K562 (cell line): ENCODE measurements around the gene EDEM2. TPM values are rescaled to one million over a fixed set of nuclear protein-coding genes. Genes with fewer than 3 reads are reported as not detected.

Source experiments
- ATAC-seq: fragments of 200-7000 bp; cut with Tn5 transposase; 3 replicates; pipeline ENCODE4 v1.9.1; 2020; ENCODE audit warnings: moderate library complexity
- BruUV-seq: library from RNA; stranded (reverse); fragments of 400-500 nt; replicated peaks from 2 replicates; lab custom pipeline; 2021; lab: Mats Ljungman, UMichigan
- CTCF ChIA-PET: fragments of 300-600 bp; formaldehyde crosslinking; extraction: SDS; loops from one replicate; lab custom pipeline; 2021; ENCODE audit warnings: low intra/inter-chr PET ratio; lab: Yijun Ruan, JAX
- POLR2A ChIA-PET: fragments of 300-600, 350-650 bp; sonication (Branson Sonifier 250); formaldehyde crosslinking; extraction: SDS; loops from one replicate; lab custom pipeline; 2021; ENCODE audit warnings: antibody characterized with exemption, inconsistent platforms; lab: Yijun Ruan, JAX
- DNase-seq, 4 experiments: peaks; one replicate each; pipeline versions ENCODE4 v3.0.0 to v3.0.0-alpha.2; 2011 to 2018; ENCODE audit warnings: low spot score in 3 of 4, mixed read lengths in 3 of 4; ENCODE audit errors: extremely low read depth in 1 of 4
- FAIRE-seq: peaks from 2 replicates; lab custom pipeline; 2011; peaks lifted over from hg19 to GRCh38; lab: Jason Lieb, UNC
- H2AFZ ChIP-seq: 2 replicates; pipeline ENCODE4 v1.6.0; 2011; ENCODE audit warnings: low read depth, low read length, control low read depth, inconsistent platforms
- H3K27ac ChIP-seq: fragments of 200-600 bp; 3 replicates; pipeline ENCODE4 v1.8.0; 2011; ENCODE audit warnings: low read depth, mild to moderate bottlenecking, control low read depth, inconsistent platforms, low read length, moderate library complexity, mixed read lengths; ENCODE audit errors: extremely low read depth
- H3K27me3 ChIP-seq, 2 experiments: fragments of 300-600 bp in 1 of 2; 2 replicates in 1 of 2; 3 replicates in 1 of 2; pipeline versions ENCODE4 v1.6.0 to v1.8.0; 2011; ENCODE audit warnings: inconsistent platforms in 2 of 2, low read length in 2 of 2, mild to moderate bottlenecking in 1 of 2, mixed read lengths in 1 of 2, moderate library complexity in 1 of 2; ENCODE audit not compliant: control insufficient read depth in 2 of 2, insufficient read depth in 2 of 2
- H3K36me3 ChIP-seq: fragments of 300-600 bp; 3 replicates; pipeline ENCODE4 v1.8.0; 2011; ENCODE audit warnings: mild to moderate bottlenecking, low read length, inconsistent platforms; ENCODE audit not compliant: control insufficient read depth, insufficient read depth
- H3K4me1 ChIP-seq, 2 experiments: fragments of 200-600 bp in 1 of 2; replicated peaks in 1 of 2; 2 replicates in 1 of 2; 3 replicates in 1 of 2; pipeline versions ENCODE4 v1.5.1 to v1.8.0; 2011; ENCODE audit warnings: inconsistent platforms in 2 of 2, low read length in 2 of 2, mild to moderate bottlenecking in 1 of 2, mixed read lengths in 1 of 2, moderate library complexity in 1 of 2; ENCODE audit not compliant: control insufficient read depth in 2 of 2, insufficient read depth in 2 of 2
- H3K4me2 ChIP-seq: 2 replicates; pipeline ENCODE4 v1.6.1; 2011; ENCODE audit warnings: low read length, control low read depth, inconsistent platforms, mixed read lengths; ENCODE audit not compliant: insufficient read depth
- H3K4me3 ChIP-seq: fragments of 200-600 bp; sonication (generic), shearing (Covaris generic); 2 replicates; pipeline ENCODE4 v1.5.1; 2016; ENCODE audit warnings: control low read depth, inconsistent platforms
- H3K79me2 ChIP-seq: fragments of 200-600 bp; 3 replicates; pipeline ENCODE4 v1.8.0; 2011; ENCODE audit warnings: low read length, inconsistent platforms; ENCODE audit not compliant: control insufficient read depth, insufficient read depth
- H3K9ac ChIP-seq, 2 experiments: 2 replicates each; pipeline versions ENCODE4 v1.6.0 to v1.6.1; 2011; ENCODE audit warnings: low read depth in 2 of 2, low read length in 2 of 2, control low read depth in 1 of 2, inconsistent platforms in 1 of 2, mild to moderate bottlenecking in 1 of 2, mixed read lengths in 1 of 2; ENCODE audit not compliant: insufficient read depth in 1 of 2
- H3K9me1 ChIP-seq: one replicate; pipeline ENCODE4 v1.6.0; 2011; ENCODE audit warnings: inconsistent platforms, mild to moderate bottlenecking, low read length, moderate library complexity; ENCODE audit not compliant: control insufficient read depth, insufficient read depth
- H3K9me3 ChIP-seq: replicated peaks from 2 replicates; pipeline ENCODE4 v1.5.1; 2011; ENCODE audit warnings: low read depth, low read length, inconsistent platforms; ENCODE audit not compliant: control insufficient read depth, insufficient read depth
- H4K20me1 ChIP-seq: replicated peaks from 2 replicates; pipeline ENCODE4 v1.6.1; 2011; ENCODE audit warnings: low read length, inconsistent platforms, mixed read lengths; ENCODE audit not compliant: control insufficient read depth, insufficient read depth
- CXXC5 ChIP-seq: fragments of 250-450 bp; sonication (Bioruptor Pico); IDR thresholded peaks from 2 replicates; pipeline ENCODE4 v1.8.0; 2022; ENCODE audit warnings: inconsistent platforms, mild to moderate bottlenecking, moderate library complexity
- KAT7 ChIP-seq: sonication (generic); formaldehyde crosslinking; IDR thresholded peaks from 2 replicates; pipeline ENCODE4 v1.8.0; 2022; ENCODE audit warnings: missing genetic modification reagents, mild to moderate bottlenecking, borderline replicate concordance
- KLF1 ChIP-seq: fragments of 450-650 bp; IDR thresholded peaks from 2 replicates; pipeline ENCODE4 v1.6.1; 2016; ENCODE audit warnings: missing genetic modification characterization, missing compliant biosample characterization
- MITF ChIP-seq: IDR thresholded peaks from 2 replicates; pipeline ENCODE4 v1.6.1; 2014; ENCODE audit warnings: antibody characterized with exemption
- ZNF668 ChIP-seq: fragments of 250-450 bp; sonication (Bioruptor Pico); IDR thresholded peaks from 2 replicates; pipeline ENCODE4 v1.8.0; 2022; ENCODE audit warnings: mild to moderate bottlenecking, inconsistent platforms
- WGBS: fragments of 100-300 bp; shearing (Covaris generic); methylation state at CpG from one replicate; pipeline ENCODE4 v1.1.6; 2016; ENCODE audit warnings: low coverage, mixed read lengths; ENCODE audit not compliant: insufficient coverage; ENCODE audit errors: missing lambda C conversion rate; 5-methylcytosine and 5-hydroxymethylcytosine counted together
- in situ Hi-C: fragments of 300-500 bp; cut with MboI; formaldehyde crosslinking; loops from 4 replicates; pipeline ENCODE4 v1.15.0; 2018; ENCODE audit warnings: inconsistent platforms, mixed read lengths
- intact Hi-C: fragments of 100-400 bp; cut with micrococcal nuclease; formaldehyde crosslinking; loops from 2 replicates; pipeline ENCODE4 v1.14.2; 2022
- polyA plus RNA-seq, 8 experiments: library from polyadenylated mRNA; depleted of rRNA in 4 of 8; stranded (reverse) in 5 of 8; unstranded in 3 of 8; fragments of >200 nt; fragmentation: Nextera tagmentation in 2 of 8; fragmentation: Illumina TruSeq in 1 of 8; extraction: Ambion mirVana in 2 of 8; extraction: Trizol in 1 of 8; gene quantifications; 2 replicates each; pipeline versions ENCODE4 v1.2.1 to v1.2.3, GENCODE V29; 2011 to 2014; ENCODE audit warnings: inconsistent platforms in 1 of 8, missing spikeins in 1 of 8
- total RNA-seq, 7 experiments: library from RNA; depleted of rRNA in 6 of 7; stranded (reverse); fragments of >200 nt in 6 of 7; fragmentation: Illumina TruSeq in 2 of 7; extraction: Trizol in 2 of 7; gene quantifications; 2 replicates each; pipeline versions ENCODE4 v1.2.1 to v1.2.3, GENCODE V29; 2011 to 2021; ENCODE audit warnings: low replicate concordance in 1 of 7
- TF ChIP-seq, protein P1 (sequence below), 2 experiments: IDR thresholded peaks; 2 replicates each; pipeline ENCODE4 v1.6.1; 2011; ENCODE audit warnings: borderline replicate concordance in 1 of 2, control low read depth in 1 of 2, low read depth in 1 of 2, low read length in 1 of 2, mild to moderate bottlenecking in 1 of 2, mixed read lengths in 1 of 2, moderate library complexity in 1 of 2; ENCODE audit not compliant: insufficient read depth in 1 of 2, insufficient read length in 1 of 2, poor library complexity in 1 of 2, severe bottlenecking in 1 of 2; ENCODE audit errors: extremely low read depth in 1 of 2
- TF ChIP-seq, protein P2 (sequence below): sonication (generic); formaldehyde crosslinking; IDR thresholded peaks from 2 replicates; pipeline ENCODE4 v1.8.0; 2023; ENCODE audit warnings: mild to moderate bottlenecking, missing genetic modification reagents

Gene EDEM2
- total and polyA plus RNA-seq, 9 of the 15 experiments (the other 6 are each of a cell fraction or from before 2014, with no cell fraction given) = 6.9 to 11.0 (median 9.7) TPM

GRCh38 chr20:35087355-35087754 is 59.8 kb downstream of the EDEM2 start:
- no peak for TF ChIP-seq ZNF668
- TF ChIP-seq, protein P1, sequence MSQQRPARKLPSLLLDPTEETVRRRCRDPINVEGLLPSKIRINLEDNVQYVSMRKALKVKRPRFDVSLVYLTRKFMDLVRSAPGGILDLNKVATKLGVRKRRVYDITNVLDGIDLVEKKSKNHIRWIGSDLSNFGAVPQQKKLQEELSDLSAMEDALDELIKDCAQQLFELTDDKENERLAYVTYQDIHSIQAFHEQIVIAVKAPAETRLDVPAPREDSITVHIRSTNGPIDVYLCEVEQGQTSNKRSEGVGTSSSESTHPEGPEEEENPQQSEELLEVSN (IDR thresholded peaks at IDR 0.05; ENCODE audit: borderline replicate concordance in 1 of 2, extremely low read depth in 1 of 2, insufficient read depth in 1 of 2, insufficient read length in 1 of 2, low read depth in 1 of 2, low read length in 1 of 2, poor library complexity in 1 of 2, severe bottlenecking in 1 of 2) = no peak
- TF ChIP-seq, protein P2, sequence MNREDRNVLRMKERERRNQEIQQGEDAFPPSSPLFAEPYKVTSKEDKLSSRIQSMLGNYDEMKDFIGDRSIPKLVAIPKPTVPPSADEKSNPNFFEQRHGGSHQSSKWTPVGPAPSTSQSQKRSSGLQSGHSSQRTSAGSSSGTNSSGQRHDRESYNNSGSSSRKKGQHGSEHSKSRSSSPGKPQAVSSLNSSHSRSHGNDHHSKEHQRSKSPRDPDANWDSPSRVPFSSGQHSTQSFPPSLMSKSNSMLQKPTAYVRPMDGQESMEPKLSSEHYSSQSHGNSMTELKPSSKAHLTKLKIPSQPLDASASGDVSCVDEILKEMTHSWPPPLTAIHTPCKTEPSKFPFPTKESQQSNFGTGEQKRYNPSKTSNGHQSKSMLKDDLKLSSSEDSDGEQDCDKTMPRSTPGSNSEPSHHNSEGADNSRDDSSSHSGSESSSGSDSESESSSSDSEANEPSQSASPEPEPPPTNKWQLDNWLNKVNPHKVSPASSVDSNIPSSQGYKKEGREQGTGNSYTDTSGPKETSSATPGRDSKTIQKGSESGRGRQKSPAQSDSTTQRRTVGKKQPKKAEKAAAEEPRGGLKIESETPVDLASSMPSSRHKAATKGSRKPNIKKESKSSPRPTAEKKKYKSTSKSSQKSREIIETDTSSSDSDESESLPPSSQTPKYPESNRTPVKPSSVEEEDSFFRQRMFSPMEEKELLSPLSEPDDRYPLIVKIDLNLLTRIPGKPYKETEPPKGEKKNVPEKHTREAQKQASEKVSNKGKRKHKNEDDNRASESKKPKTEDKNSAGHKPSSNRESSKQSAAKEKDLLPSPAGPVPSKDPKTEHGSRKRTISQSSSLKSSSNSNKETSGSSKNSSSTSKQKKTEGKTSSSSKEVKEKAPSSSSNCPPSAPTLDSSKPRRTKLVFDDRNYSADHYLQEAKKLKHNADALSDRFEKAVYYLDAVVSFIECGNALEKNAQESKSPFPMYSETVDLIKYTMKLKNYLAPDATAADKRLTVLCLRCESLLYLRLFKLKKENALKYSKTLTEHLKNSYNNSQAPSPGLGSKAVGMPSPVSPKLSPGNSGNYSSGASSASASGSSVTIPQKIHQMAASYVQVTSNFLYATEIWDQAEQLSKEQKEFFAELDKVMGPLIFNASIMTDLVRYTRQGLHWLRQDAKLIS = no peak
- no peak for TF ChIP-seq CXXC5 (CRISPR knock-in tag)
- no peak for TF ChIP-seq MITF
- TF ChIP-seq KAT7 (CRISPR knock-in tag) = no peak
- no peak for TF ChIP-seq KLF1
- ATAC-seq = no peak
- Histone ChIP-seq H4K20me1 (no peaks in the 10 kb centered on the region), H3K9me1 (no peaks in the 10 kb centered on the region), H3K4me1 (peaks cover 3% of the 10 kb centered on the region in 2 experiments; a peak in 3 of 5 replicates), H2AFZ (no peak overlapping the region), H3K4me2 (no peak overlapping the region), H3K27ac (no peak overlapping the region), H3K9ac (no peak overlapping the region), H3K27me3 (no peaks in the 10 kb centered on the region), H3K79me2 (peaks cover 91% of the 10 kb centered on the region), H3K4me3 (no peak overlapping the region), H3K36me3 (peaks cover 21% of the 10 kb centered on the region), H3K9me3 (no peaks in the 10 kb centered on the region)
- BruUV-seq = no TSS peak
- in situ Hi-C loops (no loop called here), intact Hi-C loops (no loop called here)
- peak; percentile 29 for FAIRE-seq
- CTCF ChIA-PET = no interaction called here
- DNase-seq = no peak
- 76% methylated on average over 5 of the region's 5 CpGs for WGBS
- POLR2A ChIA-PET = interaction anchor here (0.6 kb wide), 1 partner anchor 89 kb away, joined by 3 read pairs; no protein-coding TSS in a partner anchor
